Activated T-helper 17 cell treated with anti-CD3 and anti-CD28 coated beads, Interleukin-2, amount 50 U/mL, for 72 hours (primary cell): ENCODE data around the gene GSTT2. TPM values are rescaled to one million over a fixed set of nuclear protein-coding genes. Genes with fewer than 3 reads are reported as not detected.
"Not testable (repeated sequence)": the region's sequence is repeated elsewhere in the genome, so short reads cannot be mapped to it uniquely, and the experiment has no call there.

Experiments
- ATAC-seq: fragments of 150-1000 bp; cut with Tn5 transposase; replicated peaks from 2 replicates; pipeline ENCODE4 v1.10.0; 2021; ENCODE audit warnings: mild to moderate bottlenecking, moderate library complexity
- H3K27ac Mint-ChIP-seq: one replicate; pipeline ENCODE4 v1.8.0; 2022; ENCODE audit warnings: mixed read lengths
- H3K27me3 Mint-ChIP-seq: one replicate; pipeline ENCODE4 v1.8.0; 2022; ENCODE audit warnings: mixed read lengths
- H3K36me3 Mint-ChIP-seq: one replicate; pipeline ENCODE4 v1.8.0; 2022; ENCODE audit warnings: low read depth, mild to moderate bottlenecking, mixed read lengths
- H3K4me1 Mint-ChIP-seq: one replicate; pipeline ENCODE4 v1.8.0; 2022; ENCODE audit warnings: mixed read lengths
- H3K4me3 Mint-ChIP-seq: one replicate; pipeline ENCODE4 v1.8.0; 2022; ENCODE audit warnings: mild to moderate bottlenecking, mixed read lengths
- H3K9me3 Mint-ChIP-seq: one replicate; pipeline ENCODE4 v1.8.0; 2022; ENCODE audit warnings: mixed read lengths
- total RNA-seq, 2 donors: library from RNA; stranded (reverse); gene quantifications; one replicate each; pipeline ENCODE4 v1.2.3, GENCODE V29; 2022

The GSTT2 gene
- total RNA-seq = under 1 TPM in 1 of 2 donors, not detected in 1; 0.29 TPM

DNA sequence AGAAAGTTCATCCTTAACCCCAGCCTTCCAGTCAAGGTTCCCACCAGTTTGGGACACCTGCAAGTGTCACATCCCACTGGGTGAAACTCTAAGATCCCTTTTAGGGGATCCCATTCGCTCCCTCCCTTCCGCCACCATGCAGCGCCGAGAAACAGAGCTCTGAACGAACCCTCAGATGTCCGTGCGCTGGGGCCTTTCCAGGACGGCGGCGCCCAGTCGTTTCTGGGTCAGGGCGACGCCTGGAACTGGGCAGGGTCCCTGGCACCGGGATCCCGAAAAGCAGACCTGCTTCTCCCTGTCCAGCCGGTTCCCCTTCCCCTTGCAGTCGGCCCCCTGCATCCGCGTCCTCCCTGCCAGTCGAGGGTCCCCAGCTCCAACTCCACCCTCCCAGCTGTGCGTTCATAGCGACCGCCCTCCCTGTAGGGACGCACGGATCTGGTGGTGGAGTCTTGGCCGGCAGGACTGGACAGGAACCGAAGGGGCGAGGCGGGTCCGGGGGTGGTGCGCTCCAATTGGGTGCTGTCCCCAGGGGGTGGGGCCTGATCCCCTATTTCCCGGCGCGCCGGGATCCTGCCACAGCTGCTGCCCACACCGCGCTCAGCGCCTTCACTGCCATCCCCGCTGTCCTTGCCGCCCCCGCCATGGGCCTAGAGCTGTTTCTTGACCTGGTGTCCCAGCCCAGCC, at the start of gene GSTT2:
TSS of gene GSTT2 (plus strand) at position 578 of the 684 bp plus-strand sequence.
- H3K27ac Mint-ChIP-seq, H3K4me1 Mint-ChIP-seq, H3K36me3 Mint-ChIP-seq, H3K27me3 Mint-ChIP-seq, H3K4me3 Mint-ChIP-seq, H3K9me3 Mint-ChIP-seq: not testable (repeated sequence)
- peak; percentile 18 for ATAC-seq

GRCh38 chr22:23938328-23939016, 41.5 kb upstream of the GSTT2 start:
- H3K27me3 Mint-ChIP-seq = peaks cover 4% of the 10 kb centered on the region
- no peak overlapping the region for H3K4me3 Mint-ChIP-seq
- no peaks in the 10 kb centered on the region for H3K4me1 Mint-ChIP-seq
- no peaks in the 10 kb centered on the region for H3K36me3 Mint-ChIP-seq
- ATAC-seq = no peak
- H3K27ac Mint-ChIP-seq = no peak overlapping the region
- H3K9me3 Mint-ChIP-seq = no peaks in the 10 kb centered on the region

- no peak for ATAC-seq
- H3K4me3 Mint-ChIP-seq = no peak overlapping the region
- H3K4me1 Mint-ChIP-seq = no peaks in the 10 kb centered on the region
- no peak overlapping the region for H3K27ac Mint-ChIP-seq
- peaks cover 4% of the 10 kb centered on the region for H3K27me3 Mint-ChIP-seq
- H3K36me3 Mint-ChIP-seq = no peaks in the 10 kb centered on the region
- no peaks in the 10 kb centered on the region for H3K9me3 Mint-ChIP-seq
These were observed 40.9 kb upstream of the GSTT2 start for GRCh38 chr22:23939017-23939357.

GRCh38 chr22:23940166-23940565, 39.8 kb upstream of the GSTT2 start:
- H3K4me3 Mint-ChIP-seq, H3K4me1 Mint-ChIP-seq, ATAC-seq, H3K27me3 Mint-ChIP-seq, H3K9me3 Mint-ChIP-seq, H3K27ac Mint-ChIP-seq, H3K36me3 Mint-ChIP-seq: not testable (repeated sequence)

DNA sequence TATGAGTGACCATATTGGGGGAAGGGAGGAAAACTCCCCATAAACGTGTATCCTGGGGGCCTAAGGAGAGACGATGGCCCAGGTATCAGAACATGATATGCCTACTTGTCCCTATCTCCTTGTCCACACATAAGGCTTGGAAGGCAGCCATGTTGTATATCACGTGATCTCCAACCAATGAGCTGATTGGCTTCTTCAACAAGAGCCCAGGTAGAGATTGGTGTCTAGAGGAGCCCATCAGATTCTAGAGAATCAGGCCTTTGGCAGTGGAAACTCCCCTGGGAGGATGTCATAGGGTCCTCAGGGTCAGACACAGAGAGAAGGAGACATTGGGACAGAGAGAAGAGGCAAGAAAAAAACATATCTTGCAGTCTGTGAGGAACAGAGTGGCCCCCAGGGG, 32.5 kb upstream of the GSTT2 start:
- not testable (repeated sequence) for H3K36me3 Mint-ChIP-seq, H3K27ac Mint-ChIP-seq, H3K4me3 Mint-ChIP-seq, H3K27me3 Mint-ChIP-seq, H3K4me1 Mint-ChIP-seq, H3K9me3 Mint-ChIP-seq, ATAC-seq

DNA sequence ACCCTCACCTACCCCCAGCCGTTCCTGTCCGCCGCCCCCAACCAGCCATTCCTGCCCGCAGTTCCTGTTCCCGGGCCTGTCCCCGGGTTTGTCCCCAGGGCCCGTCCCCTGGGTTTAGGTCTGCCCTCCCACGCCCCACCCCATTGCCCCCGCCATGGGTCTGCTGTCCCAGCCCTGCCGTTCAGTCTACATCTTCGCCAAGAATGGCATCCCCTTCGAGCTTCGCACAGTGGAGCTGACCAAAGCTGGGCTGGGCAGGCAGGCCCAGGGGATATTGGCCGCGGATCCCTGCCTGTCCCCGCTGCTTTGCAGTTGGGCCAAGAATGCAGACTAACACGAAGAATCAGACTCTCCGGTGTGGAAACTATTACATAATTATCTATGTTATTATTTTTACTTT, 30.2 kb upstream of the GSTT2 start:
- not testable (repeated sequence) for H3K27me3 Mint-ChIP-seq, H3K4me1 Mint-ChIP-seq, H3K9me3 Mint-ChIP-seq, ATAC-seq, H3K36me3 Mint-ChIP-seq, H3K27ac Mint-ChIP-seq, H3K4me3 Mint-ChIP-seq

DNA sequence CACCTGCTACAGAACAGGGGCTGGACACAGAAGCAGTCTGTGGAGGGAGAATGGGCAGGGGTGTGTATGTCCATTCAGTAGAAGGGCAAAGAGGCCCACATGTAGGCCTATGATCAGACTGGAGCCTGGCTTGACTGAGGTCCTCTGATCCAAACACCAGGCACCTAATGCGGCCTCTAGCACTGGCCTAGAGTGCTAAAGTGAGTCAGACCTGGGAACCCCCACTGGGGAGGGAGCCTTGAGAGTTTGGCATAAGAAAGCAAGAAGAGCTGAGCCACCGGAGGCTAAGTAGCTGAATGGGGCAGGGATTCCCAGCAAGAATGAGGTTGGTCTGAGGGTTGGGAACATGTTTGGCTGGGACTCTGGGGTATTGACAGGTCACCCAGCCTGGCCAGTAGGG, 28.6 kb upstream of the GSTT2 start:
- H3K4me1 Mint-ChIP-seq, H3K9me3 Mint-ChIP-seq, H3K36me3 Mint-ChIP-seq, H3K4me3 Mint-ChIP-seq, H3K27me3 Mint-ChIP-seq, H3K27ac Mint-ChIP-seq: not testable (repeated sequence)
- peak; percentile 51 for ATAC-seq

GRCh38 chr22:23952794-23953405, 27.0 kb upstream of the GSTT2 start:
- H3K36me3 Mint-ChIP-seq, ATAC-seq, H3K27me3 Mint-ChIP-seq, H3K27ac Mint-ChIP-seq, H3K9me3 Mint-ChIP-seq, H3K4me1 Mint-ChIP-seq, H3K4me3 Mint-ChIP-seq: not testable (repeated sequence)

DNA sequence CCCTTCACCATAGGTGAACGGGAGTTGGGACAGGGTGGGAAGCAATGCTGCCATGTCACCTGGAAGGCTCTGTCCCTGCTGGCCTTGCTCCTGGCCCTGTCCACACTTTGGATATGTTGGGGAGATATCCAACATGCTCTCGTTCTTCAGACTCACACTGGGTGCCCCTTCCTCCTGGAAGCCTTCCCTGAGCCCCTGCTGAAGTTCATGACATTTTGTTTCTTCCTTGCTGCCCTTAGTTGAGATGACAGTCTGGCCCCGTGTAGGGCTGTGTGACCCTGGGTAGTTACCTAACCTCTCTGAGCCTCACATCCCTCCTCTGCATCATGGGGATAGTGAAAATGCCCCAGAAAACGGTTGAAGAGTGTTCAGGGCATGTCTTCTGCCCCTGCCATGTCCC, 26.4 kb upstream of the GSTT2 start:
- H3K27ac Mint-ChIP-seq, H3K27me3 Mint-ChIP-seq, ATAC-seq, H3K36me3 Mint-ChIP-seq, H3K9me3 Mint-ChIP-seq, H3K4me1 Mint-ChIP-seq, H3K4me3 Mint-ChIP-seq: not testable (repeated sequence)

GRCh38 chr22:23954193-23954990, 25.5 kb upstream of the GSTT2 start:
- peak overlapping the region; percentile 23 for H3K27ac Mint-ChIP-seq
- H3K4me3 Mint-ChIP-seq, ATAC-seq, H3K9me3 Mint-ChIP-seq, H3K27me3 Mint-ChIP-seq, H3K36me3 Mint-ChIP-seq, H3K4me1 Mint-ChIP-seq: not testable (repeated sequence)

DNA sequence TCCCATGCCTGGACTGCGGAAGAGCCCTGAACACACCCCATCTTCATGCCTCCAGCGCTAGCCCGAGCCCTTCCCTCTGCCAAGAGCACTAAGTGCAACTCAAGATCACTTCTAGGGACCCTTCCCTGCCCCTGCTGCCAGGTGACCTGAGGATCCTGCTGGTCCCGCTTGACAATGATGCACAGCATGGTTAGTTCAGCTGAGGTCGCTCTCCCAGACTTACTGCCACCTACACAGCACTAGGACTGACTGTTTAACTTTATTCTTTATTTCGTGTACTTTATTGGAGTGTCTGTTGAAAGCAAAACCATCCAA, 25.0 kb upstream of the GSTT2 start:
- not testable (repeated sequence) for H3K9me3 Mint-ChIP-seq, H3K4me3 Mint-ChIP-seq, H3K27ac Mint-ChIP-seq, ATAC-seq, H3K27me3 Mint-ChIP-seq, H3K4me1 Mint-ChIP-seq, H3K36me3 Mint-ChIP-seq

GRCh38 chr22:23955886-23956285, 24.0 kb upstream of the GSTT2 start:
- H3K27ac Mint-ChIP-seq, H3K4me1 Mint-ChIP-seq, ATAC-seq, H3K36me3 Mint-ChIP-seq, H3K9me3 Mint-ChIP-seq, H3K27me3 Mint-ChIP-seq, H3K4me3 Mint-ChIP-seq: not testable (repeated sequence)

- H3K27me3 Mint-ChIP-seq, H3K27ac Mint-ChIP-seq, H3K9me3 Mint-ChIP-seq, H3K4me3 Mint-ChIP-seq, H3K4me1 Mint-ChIP-seq, H3K36me3 Mint-ChIP-seq: not testable (repeated sequence)
- peak; percentile 85 for ATAC-seq
These were observed 23.5 kb upstream of the GSTT2 start for GRCh38 chr22:23956301-23956900.

GRCh38 chr22:23961084-23961771, 18.7 kb upstream of the GSTT2 start, which contains the start of gene GSTT2B:
TSS of gene GSTT2B (minus strand) at chr22:23961195. CDS start at chr22:23961131, 64 bp downstream.
- not testable (repeated sequence) for H3K27me3 Mint-ChIP-seq, H3K4me3 Mint-ChIP-seq, H3K4me1 Mint-ChIP-seq, H3K36me3 Mint-ChIP-seq, H3K9me3 Mint-ChIP-seq, H3K27ac Mint-ChIP-seq
- ATAC-seq = peak; percentile 32
